Kidney (tissue), 14 donors: ENCODE results near the gene DNAJC27. TPM values are rescaled to one million over a fixed set of nuclear protein-coding genes. Genes with fewer than 3 reads are reported as not detected.
A peak's percentile ranks its signal among the peaks of the same experiment; 100 is the strongest.

Experiments used
- DNase-seq, 5 donors: peaks; one replicate each; pipeline ENCODE4 v3.0.0-alpha.2; 2013 to 2020
- FAIRE-seq: peaks from 2 replicates; lab custom pipeline; 2012; peaks lifted over from hg19 to GRCh38; lab: Jason Lieb, UNC
- H3K27ac ChIP-seq, 2 donors: one replicate each; pipeline ENCODE4 v1.7.0; 2013; ENCODE audit warnings: low read depth in 2 of 2, low read length in 2 of 2, inconsistent platforms in 1 of 2
- H3K27me3 ChIP-seq: one replicate; pipeline ENCODE4 v1.7.1; 2013; ENCODE audit warnings: low read length, inconsistent platforms; ENCODE audit not compliant: control insufficient read depth, insufficient read depth
- H3K36me3 ChIP-seq, 3 donors: one replicate each; pipeline versions ENCODE4 v1.7.0 to v1.7.1; 2013; ENCODE audit warnings: low read length in 3 of 3, control low read depth in 1 of 3, inconsistent platforms in 1 of 3; ENCODE audit not compliant: insufficient read depth in 3 of 3, control insufficient read depth in 2 of 3
- H3K4me1 ChIP-seq, 3 donors: one replicate each; pipeline versions ENCODE4 v1.7.0 to v1.7.1; 2013; ENCODE audit warnings: low read length in 3 of 3, inconsistent platforms in 1 of 3, low read depth in 1 of 3; ENCODE audit not compliant: control insufficient read depth in 2 of 3, insufficient read depth in 2 of 3
- H3K4me3 ChIP-seq, 3 donors: one replicate each; pipeline versions ENCODE4 v1.7.0 to v1.8.1; 2013; ENCODE audit warnings: low read length in 3 of 3, control low read depth in 1 of 3, inconsistent platforms in 1 of 3
- H3K9ac ChIP-seq, 3 donors: one replicate each; pipeline versions ENCODE4 v1.7.0 to v1.7.1; 2013; ENCODE audit warnings: low read length in 3 of 3, control low read depth in 1 of 3, inconsistent platforms in 1 of 3
- H3K9me3 ChIP-seq, 3 donors: one replicate each; pipeline versions ENCODE4 v1.7.0 to v1.7.1; 2013; ENCODE audit warnings: low read length in 3 of 3, control low read depth in 1 of 3, inconsistent platforms in 1 of 3; ENCODE audit not compliant: control insufficient read depth in 2 of 3, insufficient read depth in 1 of 3
- CTCF ChIP-seq: IDR thresholded peaks from 3 replicates; pipeline ENCODE4 v1.5.1; 2012; ENCODE audit warnings: mild to moderate bottlenecking, moderate library complexity, borderline replicate concordance; ENCODE audit not compliant: insufficient read depth; ENCODE audit errors: extremely low read depth
- intact Hi-C: fragments of 100-400 bp; cut with DNase I; formaldehyde crosslinking; loops from one replicate; pipeline ENCODE4 v1.11.1; 2022
- polyA plus RNA-seq: library from polyadenylated mRNA; stranded (reverse); fragments of 350-450 nt; fragmentation: Illumina TruSeq; extraction: RNeasy Lipid Tissue Mini Kit (QIAGEN cat#74804); gene quantifications from one replicate; pipeline ENCODE4 v1.2.3, GENCODE V29; 2014; ENCODE audit warnings: low read depth, low replicate concordance; ENCODE audit not compliant: insufficient read depth
- total RNA-seq: library from RNA; stranded (reverse); fragmentation: NEBNext Ultra II Directional; extraction: Animal tissue kit (Norgen Biotek cat#: 25700); gene quantifications from one replicate; pipeline ENCODE4 v1.2.1, GENCODE V29; 2021
- donor health status: control.
- donor health status: control.
- donor health status: control.
- donor health status: control.
- donor health status: control.
- donor health status: DM: yes; HTN: yes; CAD: no.
- donor health status: Normal renal cell carcinoma (clear cell type).

DNAJC27 gene
- total and polyA plus RNA-seq, 2 donors from 2014 or later: 3.2 to 11.4 TPM

- H3K27ac ChIP-seq: peak overlapping the region in 1 of 2 donors; percentile 49
- FAIRE-seq: no peak
Measured at GRCh38 chr2:24919037-24919505, 52.7 kb downstream of the DNAJC27 start.

DNA sequence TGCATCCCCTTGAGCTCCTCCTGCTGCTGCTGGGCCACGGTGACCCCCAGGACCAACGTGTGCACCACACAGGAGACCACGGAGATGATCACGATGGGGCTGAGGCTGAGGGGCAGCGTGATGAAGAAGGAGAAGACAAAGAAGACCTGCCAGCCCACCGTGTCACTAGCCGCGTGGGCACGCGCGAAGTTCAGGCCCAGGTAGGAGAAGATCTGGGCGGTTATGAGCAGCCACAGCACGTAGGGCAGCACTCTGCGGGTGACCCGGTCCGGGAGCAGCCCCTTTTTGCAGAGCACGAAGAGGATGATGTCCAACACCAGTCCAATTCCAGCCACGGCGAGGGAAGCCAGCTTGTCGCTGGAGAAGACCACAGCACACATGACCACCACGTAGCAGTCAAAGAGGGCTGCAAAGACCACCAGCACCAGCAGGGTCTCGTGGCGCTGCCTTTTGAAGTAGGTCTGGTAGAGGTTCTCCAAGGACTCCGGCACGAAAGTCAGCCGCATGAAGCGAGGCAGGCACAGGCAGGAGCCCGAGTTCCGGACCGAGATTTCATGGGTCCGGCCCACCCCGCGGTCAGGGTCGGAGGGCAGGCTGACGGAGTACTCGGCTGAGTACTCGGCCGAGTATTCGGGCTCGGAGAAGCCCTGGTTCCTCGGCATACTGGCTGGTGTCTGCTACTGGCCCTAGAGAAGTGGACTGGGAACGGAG, 53.3 kb downstream of the DNAJC27 start:
- intact Hi-C loops: no loop called here
- Histone ChIP-seq H3K9me3 (no peaks in the 10 kb centered on the region), H3K4me3 (peak overlapping the region in 2 of 3 donors; percentile 50 to 51), H3K4me1 (peaks cover 0 to 2% (median 0%) of the 10 kb centered on the region in 3 donors), H3K27me3 (no peaks in the 10 kb centered on the region), H3K36me3 (no peaks in the 10 kb centered on the region), H3K27ac (peak overlapping the region in 1 of 2 donors; percentile 49), H3K9ac (peak overlapping the region in 1 of 3 donors; percentile 26)
- no peak for FAIRE-seq
- DNase-seq: no peak
- no peak for TF ChIP-seq CTCF

More at GRCh38 chr2:24919037-24919505, 52.7 kb downstream of the DNAJC27 start:
- DNase-seq: peak in 2 of 5 donors; percentile 41 to 46
- Histone ChIP-seq H3K4me1 (peaks cover 0 to 2% (median 0%) of the 10 kb centered on the region in 3 donors), H3K27me3 (no peaks in the 10 kb centered on the region), H3K36me3 (no peaks in the 10 kb centered on the region), H3K4me3 (peak overlapping the region; percentile 44 to 51 (median 50)), H3K9ac (peak overlapping the region in 2 of 3 donors; percentile 33 to 48), H3K9me3 (no peaks in the 10 kb centered on the region)
- no peak for TF ChIP-seq CTCF
- intact Hi-C loops: no loop called here

- no peaks in the 10 kb centered on the region for H3K27me3 ChIP-seq
- intact Hi-C loops: no loop called here
- H3K4me1 ChIP-seq: peaks cover 0 to 2% (median 0%) of the 10 kb centered on the region in 3 donors
- H3K27ac ChIP-seq: no peak overlapping the region
- H3K9me3 ChIP-seq: no peaks in the 10 kb centered on the region
- peak overlapping the region in 2 of 3 donors; percentile 0 to 51 for H3K4me3 ChIP-seq
- DNase-seq: no peak
- H3K36me3 ChIP-seq: no peaks in the 10 kb centered on the region
- no peak overlapping the region for H3K9ac ChIP-seq
- no peak for TF ChIP-seq CTCF
- no peak for FAIRE-seq
Measured at GRCh38 chr2:24917731-24918325, 53.9 kb downstream of the DNAJC27 start.
